Nephron progenitor cell (in vitro differentiated cells): ENCODE data around the gene EZH2.

Source experiments
- DNase-seq: peaks from one replicate; pipeline ENCODE4 v3.0.0; 2021
- H3K27ac Mint-ChIP-seq: 2 replicates; pipeline ENCODE4 v1.8.0; 2021; ENCODE audit warnings: mild to moderate bottlenecking, moderate library complexity, mixed read lengths
- H3K27me3 Mint-ChIP-seq: 2 replicates; pipeline ENCODE4 v1.8.0; 2021; ENCODE audit warnings: mild to moderate bottlenecking, low read depth, mixed read lengths; ENCODE audit not compliant: poor library complexity
- H3K36me3 Mint-ChIP-seq: 2 replicates; pipeline ENCODE4 v1.8.0; 2021; ENCODE audit warnings: low read depth, mixed read lengths
- H3K4me1 Mint-ChIP-seq: 2 replicates; pipeline ENCODE4 v1.8.0; 2021; ENCODE audit warnings: mixed read lengths
- H3K4me3 Mint-ChIP-seq: 2 replicates; pipeline ENCODE4 v1.8.0; 2021; ENCODE audit warnings: mild to moderate bottlenecking, moderate library complexity, mixed read lengths
- H3K9me3 Mint-ChIP-seq: 2 replicates; pipeline ENCODE4 v1.8.0; 2021; ENCODE audit warnings: mild to moderate bottlenecking, moderate library complexity, mixed read lengths
- CTCF ChIP-seq: fragments of 200-600 bp; sonication (generic); IDR thresholded peaks from 2 replicates; pipeline ENCODE4 v1.5.0; 2021; ENCODE audit warnings: antibody characterized with exemption

EZH2 gene

GRCh38 chr7:148863324-148863723 is 20.8 kb downstream of the EZH2 start:
- no peak for DNase-seq
- peaks cover 22% of the 10 kb centered on the region for H3K36me3 Mint-ChIP-seq
- H3K4me3 Mint-ChIP-seq = no peak overlapping the region
- peaks cover 10% of the 10 kb centered on the region for H3K4me1 Mint-ChIP-seq
- no peak for TF ChIP-seq CTCF
- H3K27me3 Mint-ChIP-seq = no peaks in the 10 kb centered on the region
- no peak overlapping the region for H3K27ac Mint-ChIP-seq
- peaks cover 9% of the 10 kb centered on the region for H3K9me3 Mint-ChIP-seq

- TF ChIP-seq CTCF = no peak
- H3K4me1 Mint-ChIP-seq = peaks cover 10% of the 10 kb centered on the region
- H3K27me3 Mint-ChIP-seq = no peaks in the 10 kb centered on the region
- no peak for DNase-seq
- H3K4me3 Mint-ChIP-seq = no peak overlapping the region
- H3K36me3 Mint-ChIP-seq = peaks cover 13% of the 10 kb centered on the region
- H3K27ac Mint-ChIP-seq = no peak overlapping the region
- H3K9me3 Mint-ChIP-seq = peaks cover under 1% of the 10 kb centered on the region
Observed at GRCh38 chr7:148862481-148862880, 21.6 kb downstream of the EZH2 start.

GRCh38 chr7:148858489-148858888 is 25.6 kb downstream of the EZH2 start:
- no peaks in the 10 kb centered on the region for H3K27me3 Mint-ChIP-seq
- DNase-seq = no peak
- peaks cover 25% of the 10 kb centered on the region for H3K36me3 Mint-ChIP-seq
- H3K4me1 Mint-ChIP-seq = peaks cover 4% of the 10 kb centered on the region
- H3K4me3 Mint-ChIP-seq = no peak overlapping the region
- no peak overlapping the region for H3K27ac Mint-ChIP-seq
- no peak for TF ChIP-seq CTCF
- H3K9me3 Mint-ChIP-seq = no peaks in the 10 kb centered on the region

- no peak for DNase-seq
- H3K27ac Mint-ChIP-seq = no peak overlapping the region
Observed at GRCh38 chr7:148856891-148857290, 27.2 kb downstream of the EZH2 start.

GRCh38 chr7:148856578-148856881 is 27.6 kb downstream of the EZH2 start:
- Mint-ChIP-seq H3K4me1 (peaks cover 10% of the 10 kb centered on the region), H3K4me3 (no peak overlapping the region), H3K27ac (peak overlapping the region; percentile 54)

More at GRCh38 chr7:148856891-148857290, 27.2 kb downstream of the EZH2 start:
- Mint-ChIP-seq H3K4me3 (no peak overlapping the region), H3K4me1 (peaks cover 9% of the 10 kb centered on the region), H3K9me3 (no peaks in the 10 kb centered on the region), H3K27me3 (no peaks in the 10 kb centered on the region), H3K36me3 (peaks cover 25% of the 10 kb centered on the region)
- TF ChIP-seq CTCF = no peak

More at GRCh38 chr7:148856578-148856881, 27.6 kb downstream of the EZH2 start:
- H3K36me3 Mint-ChIP-seq = peaks cover 25% of the 10 kb centered on the region
- no peak for TF ChIP-seq CTCF
- no peaks in the 10 kb centered on the region for H3K27me3 Mint-ChIP-seq
- no peak for DNase-seq
- no peaks in the 10 kb centered on the region for H3K9me3 Mint-ChIP-seq
